HepG2 (cell line): ENCODE measurements around the gene ZSCAN4. TPM values are rescaled to one million over a fixed set of nuclear protein-coding genes. Genes with fewer than 3 reads are reported as not detected.
A peak's percentile ranks its signal among the peaks of the same experiment; 100 is the strongest.

ENCODE experiments used
- AKNA ChIP-seq: sonication (generic); formaldehyde crosslinking; IDR thresholded peaks from 2 replicates; pipeline ENCODE4 v1.4.0; 2020; ENCODE audit warnings: missing genetic modification reagents, borderline replicate concordance
- GATA4 ChIP-seq: sonication (generic); IDR thresholded peaks from 2 replicates; pipeline ENCODE4 v1.6.1; 2016; ENCODE audit warnings: antibody characterized with exemption, low read depth, borderline replicate concordance
- MIER2 ChIP-seq: IDR thresholded peaks from 2 replicates; pipeline ENCODE4 v1.6.1; 2016; ENCODE audit warnings: missing biosample characterization, missing genetic modification reagents
- PRMT3 ChIP-seq: sonication (generic); formaldehyde crosslinking; IDR thresholded peaks from 2 replicates; pipeline ENCODE4 v1.8.1; 2022; ENCODE audit warnings: low read depth, mild to moderate bottlenecking, moderate library complexity, missing genetic modification reagents, borderline replicate concordance
- TBP ChIP-seq: sonication (generic); formaldehyde crosslinking; IDR thresholded peaks from 2 replicates; pipeline ENCODE4 v1.5.0; 2020; ENCODE audit warnings: missing genetic modification reagents
- ZBED4 ChIP-seq: sonication (generic); formaldehyde crosslinking; IDR thresholded peaks from 2 replicates; pipeline ENCODE4 v1.4.0; 2020; ENCODE audit warnings: missing genetic modification reagents, borderline replicate concordance
- ZNF124 ChIP-seq: sonication (generic); formaldehyde crosslinking; IDR thresholded peaks from 2 replicates; pipeline ENCODE4 v1.4.0; 2020; ENCODE audit warnings: missing genetic modification reagents
- ZNF407 ChIP-seq: sonication (generic); formaldehyde crosslinking; IDR thresholded peaks from one replicate; pipeline ENCODE4 v1.5.1; 2020; ENCODE audit warnings: mild to moderate bottlenecking, missing genetic modification reagents; ENCODE audit errors: not compliant biosample characterization
- polyA plus RNA-seq, 8 experiments: library from polyadenylated mRNA; depleted of rRNA in 3 of 8; stranded (reverse) in 7 of 8; unstranded in 1 of 8; fragments of >200 nt; fragmentation: Illumina TruSeq in 4 of 8; extraction: Trizol in 4 of 8; gene quantifications; 2 replicates each; pipeline versions ENCODE4 v1.2.1 to v1.2.3, GENCODE V29; 2011 to 2016; ENCODE audit warnings: low read depth in 4 of 8, missing spikeins in 1 of 8, mixed read lengths in 1 of 8; ENCODE audit not compliant: insufficient read depth in 1 of 8
- total RNA-seq, 5 experiments: library from RNA; depleted of rRNA; stranded (reverse); fragments of >200 nt; fragmentation: Illumina TruSeq; extraction: Trizol; gene quantifications; 2 replicates each; pipeline ENCODE4 v1.2.3, GENCODE V29; 2016; ENCODE audit warnings: low read depth in 1 of 5

The ZSCAN4 gene
- total and polyA plus RNA-seq, 2 of the 13 experiments (the other 11 are each of a cell fraction or from before 2014, with no cell fraction given) = 0.60 to 0.73 TPM

DNA sequence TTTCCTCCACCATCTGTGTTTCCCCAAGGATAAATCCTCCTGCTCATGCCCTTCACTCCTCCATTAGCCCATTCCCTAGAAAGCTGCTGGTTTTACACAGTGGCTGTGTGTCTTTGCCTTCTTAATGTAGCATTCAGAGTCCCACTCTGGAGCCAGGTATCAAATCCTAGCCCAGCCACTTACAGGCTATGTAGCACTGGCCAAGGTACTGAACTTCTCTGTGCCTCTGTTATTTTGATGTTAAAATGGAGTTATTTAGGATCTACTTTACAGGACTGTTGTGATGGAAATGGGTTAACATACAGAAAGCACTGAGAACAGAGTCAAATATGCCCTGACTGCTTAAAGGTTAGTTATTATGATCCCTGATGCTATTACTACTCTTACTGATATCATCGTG is 1.5 kb upstream of the ZSCAN4 start (continued):
- TF ChIP-seq ZNF407 = no peak
- no peak for TF ChIP-seq ZBED4 (CRISPR knock-in tag)
- peak; percentile 46; the same call in 1 of the 2 replicates for TF ChIP-seq MIER2 (CRISPR knock-in tag)
- TF ChIP-seq AKNA (CRISPR knock-in tag) = no peak
- no peak for TF ChIP-seq GATA4
- no peak for TF ChIP-seq PRMT3 (CRISPR knock-in tag)
- no peak for TF ChIP-seq ZNF124 (CRISPR knock-in tag)
- no peak for TF ChIP-seq TBP (CRISPR knock-in tag)
